ENCODE data around the gene TC2N.
"Not testable (repeated sequence)": the region's sequence is repeated elsewhere in the genome, so short reads cannot be mapped to it uniquely, and the experiment has no call there.

TC2N gene

DNA sequence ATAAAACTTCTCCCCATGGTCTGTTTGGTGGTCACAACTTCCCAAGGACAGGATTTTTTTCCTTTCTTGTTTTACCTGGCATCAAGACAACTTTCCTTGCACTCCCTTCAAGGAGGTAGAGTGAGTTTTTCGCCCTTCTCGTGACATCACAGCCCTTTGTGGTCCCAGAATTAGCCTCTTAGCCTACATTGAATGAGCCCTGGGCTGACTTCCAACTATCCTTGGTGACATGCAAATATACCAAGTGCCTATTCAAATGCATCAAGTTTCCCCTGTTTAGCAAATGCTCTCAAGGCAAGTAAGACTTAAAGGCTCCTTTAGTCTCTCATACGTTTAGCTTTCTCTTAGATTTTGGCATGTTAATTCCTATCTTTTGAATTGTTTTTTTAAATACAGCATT lies 36.6 kb downstream of the TC2N start:
- DNase-seq, result no peak

DNA sequence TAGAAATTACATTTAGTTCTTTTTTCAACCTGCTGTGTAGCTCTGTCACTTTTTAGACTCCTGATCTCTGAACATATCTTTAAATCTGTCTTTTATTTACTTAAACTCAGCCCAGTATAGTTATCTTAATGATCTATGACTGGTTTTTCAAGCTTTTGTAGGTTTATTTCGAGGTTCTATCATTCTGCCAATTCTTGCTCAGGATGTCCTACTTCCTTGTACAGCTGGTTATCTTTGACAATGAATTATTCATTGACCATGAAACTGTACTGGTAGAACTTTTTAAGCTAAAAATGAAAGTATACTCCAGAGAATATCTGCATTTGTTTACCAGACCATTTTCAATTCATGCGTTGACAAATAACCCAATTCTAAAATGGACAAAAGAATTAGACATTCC lies 37.8 kb downstream of the TC2N start:
- no peak for DNase-seq

DNA sequence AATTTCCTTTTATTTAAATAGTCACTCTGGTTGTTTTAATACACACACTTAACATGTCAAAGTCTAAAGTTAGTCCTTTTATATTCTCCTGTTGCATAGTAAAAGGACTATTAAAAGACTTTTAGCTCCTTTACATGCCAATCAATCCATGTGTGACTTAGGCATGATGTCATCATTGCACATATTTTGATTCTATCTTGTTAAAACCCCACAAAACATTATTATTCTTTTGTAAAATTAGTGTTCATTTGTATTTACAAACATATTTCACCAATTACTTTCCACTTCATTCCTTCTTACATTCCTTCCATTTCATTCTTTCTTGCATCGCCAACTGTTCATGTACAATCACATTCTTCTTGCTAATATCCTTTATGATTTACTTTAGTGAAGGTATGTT lies 39.6 kb downstream of the TC2N start:
- DNase-seq, result no peak

DNA sequence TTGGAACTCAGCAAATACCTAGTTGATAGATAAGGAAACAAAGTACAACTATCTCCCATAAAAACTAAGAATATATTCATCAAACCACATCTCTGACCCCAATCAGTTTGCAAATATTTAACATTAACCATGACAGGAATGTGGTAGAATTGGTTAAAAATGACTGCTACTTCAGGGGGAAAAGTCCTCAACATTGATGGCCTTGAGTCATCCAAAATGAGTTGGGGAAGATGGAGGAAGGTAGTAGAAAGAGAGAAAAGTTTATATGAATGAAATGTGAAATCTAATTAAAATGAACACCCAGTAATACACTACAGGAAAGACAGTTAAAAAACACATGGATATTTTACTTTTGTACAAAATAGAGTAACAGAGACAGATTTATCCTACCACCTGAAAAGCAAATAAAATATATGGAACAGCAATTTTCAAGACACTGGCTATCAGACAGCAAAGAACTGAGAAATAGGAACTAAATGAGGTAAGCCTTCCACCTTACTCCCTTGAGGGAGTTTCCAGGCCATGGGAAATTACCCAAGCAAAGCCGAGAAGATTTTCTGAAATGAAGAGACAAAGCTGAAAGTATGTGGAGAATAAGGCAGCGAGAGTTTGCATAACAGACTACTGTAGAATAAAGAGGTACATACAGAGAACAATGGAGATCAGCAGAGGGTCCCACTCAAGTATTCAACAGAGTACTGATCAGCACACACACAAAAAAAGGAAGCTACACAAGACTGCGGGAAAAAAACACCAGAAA lies 49.6 kb downstream of the TC2N start:
- peak; percentile 5 for DNase-seq

DNA sequence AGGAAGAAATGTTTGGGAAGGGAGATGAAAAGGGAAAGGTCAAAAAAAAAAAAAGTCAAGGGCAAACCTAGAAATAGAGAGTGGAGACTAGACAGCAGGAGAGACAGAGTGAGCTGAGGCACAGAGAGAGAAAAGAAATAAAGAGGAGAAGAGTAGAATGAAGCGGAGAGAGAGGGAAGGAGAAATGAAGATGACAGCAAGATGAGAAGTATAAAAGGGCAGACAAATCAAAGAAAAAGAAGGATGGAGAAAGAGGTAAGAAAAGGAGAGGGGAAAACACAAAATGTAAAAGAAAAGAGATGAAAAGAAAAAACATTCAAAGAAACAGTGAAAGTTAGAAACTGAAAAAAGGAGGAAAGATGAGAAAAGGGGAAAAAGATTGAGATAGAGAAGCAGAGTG lies 53.0 kb downstream of the TC2N start:
- DNase-seq, result no peak

DNA sequence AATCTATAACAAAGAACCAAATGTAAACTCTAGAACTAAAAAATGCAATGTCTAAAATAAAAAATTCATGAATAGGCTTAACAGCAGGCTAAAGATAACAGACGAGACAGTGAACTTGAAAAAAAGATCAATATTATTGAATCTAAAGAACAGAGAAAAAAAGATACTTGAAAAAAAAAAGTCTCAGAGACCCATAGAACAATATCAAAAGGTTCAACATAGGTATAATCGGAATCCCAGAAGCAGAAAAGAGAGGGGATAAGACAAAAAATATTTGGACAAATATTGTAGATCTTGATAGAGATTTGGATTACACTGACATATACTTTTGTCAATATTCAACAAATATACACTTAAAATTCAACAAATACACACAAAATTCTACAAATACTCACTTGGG lies 56.6 kb downstream of the TC2N start:
- DNase-seq, result no peak

DNA sequence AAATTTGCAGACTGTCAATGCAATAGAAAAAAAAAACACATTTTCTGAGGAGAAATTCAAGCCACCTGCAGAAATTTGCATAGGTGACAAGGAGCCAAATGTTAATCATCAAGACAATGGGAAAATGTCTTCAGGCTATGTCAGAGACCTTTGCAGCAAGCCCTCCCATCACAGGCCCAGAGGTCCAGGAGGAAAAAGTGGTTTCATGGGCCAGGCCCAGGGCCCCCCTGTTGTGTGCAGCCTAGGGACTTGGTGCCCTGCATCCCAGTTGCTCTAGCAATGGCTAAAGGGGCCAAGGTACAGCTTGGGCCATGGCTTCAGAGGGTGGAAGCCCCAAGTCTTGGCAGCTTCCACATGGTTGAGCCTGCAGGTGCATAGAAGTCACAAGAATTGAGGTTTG lies 60.6 kb downstream of the TC2N start:
- DNase-seq, result no peak

DNA sequence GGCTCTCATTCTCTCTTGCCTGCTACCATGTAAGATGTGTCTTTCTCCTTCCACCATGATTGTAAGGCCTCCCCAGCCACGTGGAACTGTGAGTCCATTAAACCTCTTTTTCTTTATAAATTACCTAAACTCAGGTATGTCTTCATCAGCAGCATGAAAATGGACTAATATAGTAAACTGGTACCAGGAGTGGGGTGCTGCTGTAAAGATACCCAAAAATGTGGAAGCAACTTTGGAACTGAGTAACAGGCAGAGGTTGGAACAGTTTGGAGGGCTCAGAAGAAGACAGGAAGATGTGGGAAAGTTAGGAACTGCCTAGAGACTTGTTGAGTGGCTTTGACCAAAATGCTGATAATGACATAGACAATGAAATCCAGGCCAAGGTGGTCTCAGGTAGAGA lies 61.2 kb downstream of the TC2N start:
- DNase-seq, result not testable (repeated sequence)

DNA sequence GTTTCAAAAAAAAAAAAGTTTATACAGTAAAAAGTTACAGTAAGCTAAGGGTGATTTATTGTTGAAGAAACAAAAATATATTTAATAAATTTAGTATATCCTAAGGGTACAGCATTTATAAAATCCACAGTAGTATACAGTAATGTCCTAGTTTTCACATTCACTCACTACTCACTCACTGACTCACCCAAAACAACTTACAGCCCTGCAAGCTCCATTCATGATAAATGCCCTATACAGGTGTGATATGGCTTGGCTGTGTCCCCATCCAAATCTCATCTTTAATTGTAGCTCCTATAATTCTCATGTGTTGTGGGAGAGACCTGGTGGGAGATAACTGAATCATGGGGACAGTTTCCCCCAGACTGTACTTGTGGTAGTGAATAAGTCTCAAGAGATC lies 61.7 kb downstream of the TC2N start:
- no peak for DNase-seq

DNA sequence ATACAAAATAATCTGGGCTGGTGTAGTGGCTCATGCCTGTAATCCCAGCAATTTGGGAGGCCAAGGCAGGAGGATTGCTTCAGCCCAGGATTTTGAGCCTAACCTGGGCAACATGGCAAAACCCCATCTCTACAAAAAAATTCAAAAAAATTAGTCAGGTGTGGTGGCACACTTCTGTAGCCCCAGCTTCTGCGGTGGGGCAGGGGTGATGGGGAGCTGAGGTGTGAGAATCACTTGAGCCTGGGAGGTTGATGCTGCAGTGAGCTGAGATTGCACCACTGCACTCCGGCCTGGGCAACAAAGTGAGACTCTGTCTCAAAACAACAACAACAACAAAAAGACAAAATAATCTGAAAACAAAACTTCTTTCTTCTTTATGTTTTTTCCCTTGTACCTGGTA lies 66.0 kb downstream of the TC2N start:
- no peak for DNase-seq

DNA sequence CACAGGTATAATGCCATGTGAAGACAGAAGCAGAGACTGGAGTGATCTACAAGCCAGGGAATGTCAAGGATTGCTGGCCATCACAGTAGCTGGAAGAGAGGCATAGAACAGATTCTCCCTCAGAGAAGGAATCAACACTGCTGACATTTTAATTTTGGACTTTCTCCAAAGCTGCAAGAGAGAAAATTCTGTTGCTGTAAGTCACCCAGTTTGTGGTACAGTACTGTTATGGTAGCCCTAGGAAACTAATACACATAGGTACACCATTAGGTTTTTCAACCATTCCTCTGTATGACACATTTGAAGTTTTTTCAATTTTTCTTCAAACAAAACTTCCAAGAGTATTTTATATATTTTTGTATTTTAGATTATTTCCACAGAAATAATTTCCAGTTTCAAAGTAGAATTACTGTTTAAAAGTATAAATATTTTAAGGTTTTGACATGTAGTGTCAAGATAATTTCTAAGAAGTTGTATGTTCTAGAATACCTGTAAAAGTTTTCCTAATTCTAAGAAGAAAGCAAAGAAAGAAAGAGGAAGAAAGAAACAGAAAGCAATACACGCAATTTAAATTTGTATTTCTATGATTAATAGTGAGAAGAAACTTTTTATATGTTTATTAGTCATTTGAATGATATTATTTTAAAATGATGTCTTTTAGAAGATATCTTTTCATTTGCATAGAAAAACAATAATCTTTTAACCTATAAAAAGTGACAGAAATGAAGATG lies 70.6 kb downstream of the TC2N start:
- no peak for DNase-seq

DNA sequence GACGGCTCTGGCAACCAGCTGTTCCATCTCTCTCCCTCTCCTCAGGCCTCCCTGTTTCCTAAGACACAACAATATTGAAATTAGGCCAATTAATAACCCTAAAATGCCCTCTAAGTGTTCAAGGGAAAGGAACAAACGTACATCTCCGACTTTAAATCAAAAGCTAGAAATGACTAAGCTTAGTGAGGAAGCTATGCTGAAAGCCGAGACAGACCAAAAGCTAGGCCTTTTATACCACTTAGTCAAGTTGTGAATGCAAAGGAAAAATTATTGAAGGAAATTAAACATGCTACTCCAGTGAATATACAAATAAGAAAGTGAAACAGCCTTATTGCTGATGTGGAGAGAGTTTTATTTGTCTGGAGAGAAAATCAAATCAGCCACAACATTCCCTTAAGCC lies 73.6 kb downstream of the TC2N start:
- no peak for DNase-seq

DNA sequence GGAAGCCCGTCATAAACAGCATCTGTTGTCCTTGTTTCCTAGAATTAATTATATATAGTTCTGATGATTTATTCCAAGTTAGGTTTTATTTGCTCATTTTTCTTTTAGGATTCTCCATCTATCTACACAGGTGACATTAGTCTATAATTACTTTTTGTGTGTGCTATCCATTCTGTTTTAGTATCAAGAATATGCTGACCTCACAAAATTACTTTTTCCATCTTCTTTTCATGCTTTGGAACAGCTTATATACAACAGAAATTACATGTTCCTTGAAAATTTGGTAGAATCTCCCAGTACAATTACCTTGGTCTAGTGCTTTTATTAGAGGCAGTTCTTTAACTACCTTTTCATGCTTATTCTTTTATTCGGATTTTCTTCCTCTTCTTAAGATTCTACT lies 81.1 kb downstream of the TC2N start:
- no peak for DNase-seq

DNA sequence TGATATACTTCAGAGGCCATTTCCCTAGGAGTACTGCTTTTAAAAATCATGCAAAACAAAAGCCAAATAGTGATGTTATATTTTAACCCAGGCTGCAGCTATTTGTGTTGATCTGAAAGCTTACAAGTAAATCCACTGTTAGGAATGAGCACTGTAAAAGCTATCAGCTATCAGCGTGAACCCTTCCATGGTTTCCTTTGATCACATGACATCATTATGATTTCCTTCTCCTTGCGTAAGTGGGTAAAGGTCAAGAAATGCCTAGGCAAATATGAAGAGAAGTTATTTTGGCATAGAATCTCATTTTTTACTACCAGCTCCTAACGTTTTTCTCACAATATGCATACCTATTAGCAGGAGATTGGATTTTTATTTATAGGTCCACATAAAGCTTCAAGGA lies 86.9 kb downstream of the TC2N start:
- DNase-seq, result peak; percentile 27

DNA sequence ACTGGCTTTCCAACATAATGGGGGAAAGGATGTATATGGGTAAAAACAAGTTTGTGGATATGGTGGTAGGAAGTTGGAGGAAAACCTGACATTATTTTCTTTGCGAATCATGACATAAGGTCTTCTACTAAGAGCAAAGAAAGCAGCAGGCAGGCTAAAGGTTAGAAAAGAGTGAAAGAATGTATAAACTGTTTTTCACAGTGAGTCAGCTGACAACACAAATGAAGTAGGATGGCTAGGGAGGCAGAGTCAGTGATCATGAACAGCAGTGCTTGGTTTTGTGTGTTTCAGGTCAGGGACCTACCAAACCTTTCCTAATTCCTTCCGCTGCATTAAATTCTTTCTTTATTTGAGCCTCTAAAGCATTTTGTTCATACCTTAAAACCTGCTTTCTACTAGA lies 89.1 kb downstream of the TC2N start:
- no peak for DNase-seq

DNA sequence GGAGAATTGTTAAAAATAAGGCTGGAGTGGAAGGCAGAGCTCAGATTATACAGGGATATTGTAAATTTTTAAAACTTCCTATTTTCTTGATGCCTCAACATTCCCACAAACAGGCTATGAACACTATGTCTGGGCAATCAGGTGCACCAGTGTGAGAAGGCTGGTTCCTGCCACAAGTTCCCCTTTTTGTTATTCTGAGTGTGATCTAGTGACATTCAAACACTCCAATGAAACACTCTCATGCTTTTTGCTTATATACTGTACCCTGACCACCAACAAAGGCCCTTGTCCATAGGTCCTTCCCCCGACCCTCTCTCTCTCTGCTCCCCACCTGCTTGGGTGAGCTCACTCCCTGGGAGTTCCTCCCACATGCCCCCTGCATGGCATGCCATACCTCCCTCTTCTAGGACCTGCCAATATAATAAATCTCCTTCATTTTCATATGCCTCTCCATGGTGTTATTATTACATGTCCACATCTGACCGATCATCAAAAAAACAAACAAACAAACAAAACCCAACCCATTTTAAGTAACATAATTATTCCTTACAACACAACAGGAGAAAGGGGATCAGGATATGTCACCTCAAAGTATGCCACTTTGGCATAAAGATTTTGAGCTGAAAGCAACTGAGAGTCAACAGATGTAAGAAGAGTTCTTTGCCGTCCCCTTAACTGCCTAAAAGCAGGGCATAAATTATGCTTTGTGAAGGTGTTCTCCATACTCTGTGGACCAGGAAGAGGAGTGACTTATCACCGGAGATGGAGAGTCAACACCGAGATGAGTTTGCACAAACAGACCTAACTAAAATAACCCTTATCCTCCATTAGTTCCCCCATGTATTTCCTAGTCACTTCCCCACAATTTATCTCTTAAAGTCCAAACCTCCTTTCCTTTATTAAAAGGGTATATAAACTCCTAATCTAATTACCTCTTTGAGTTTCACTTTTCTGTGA lies 92.9 kb downstream of the TC2N start:
- DNase-seq, result peak; percentile 18

DNA sequence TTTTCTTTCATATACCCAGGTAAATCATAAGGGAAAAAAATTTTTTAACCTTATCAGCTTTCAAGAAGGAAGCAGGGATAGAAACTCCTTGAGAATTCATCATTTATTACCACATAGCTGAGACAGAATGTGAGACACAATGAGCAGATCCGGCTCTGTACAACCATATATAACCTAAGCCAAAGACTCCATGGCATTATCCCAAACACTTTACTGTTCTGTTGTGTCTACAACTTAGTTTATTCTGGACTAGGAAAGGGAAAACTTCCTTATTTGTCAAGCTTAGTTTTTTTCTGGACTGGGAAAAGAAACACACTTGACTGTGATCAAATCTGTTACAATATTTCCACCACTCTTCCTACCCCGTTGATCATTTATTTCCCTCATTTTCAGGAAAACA lies 97.2 kb downstream of the TC2N start:
- no peak for DNase-seq

DNA sequence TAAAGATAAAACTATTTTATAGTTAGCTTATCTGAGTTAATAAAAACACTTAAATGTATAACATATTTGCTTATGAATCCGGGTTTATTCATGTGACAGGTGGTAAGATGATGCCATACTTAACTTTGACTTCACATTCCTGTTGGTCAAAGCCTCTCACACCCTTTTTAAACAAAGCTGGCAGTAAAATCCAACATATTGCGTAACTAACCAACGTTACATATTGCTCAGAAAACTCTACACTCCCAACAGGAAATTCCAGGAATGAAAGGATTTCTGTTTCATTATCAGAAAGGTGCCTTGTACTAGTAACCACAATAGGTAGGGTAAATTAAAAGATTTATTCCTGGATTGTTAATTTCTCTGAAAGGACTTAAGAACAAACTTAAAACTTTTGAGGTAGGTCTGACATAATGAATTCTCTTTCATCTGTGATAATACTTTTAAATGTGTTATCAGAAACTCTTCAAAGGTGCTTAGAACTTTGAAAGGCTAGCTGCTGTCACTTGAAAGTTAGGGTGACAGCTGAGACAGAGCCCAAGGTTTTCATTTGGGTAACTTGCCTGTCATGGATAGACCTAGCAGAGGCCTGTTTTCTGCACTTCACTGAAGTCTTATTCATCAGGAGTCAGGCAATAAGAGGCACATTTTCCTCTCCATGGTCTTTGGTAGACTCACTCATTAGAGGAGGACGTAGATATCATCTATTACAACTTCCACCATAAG lies 111.6 kb downstream of the TC2N start:
- no peak for DNase-seq

DNA sequence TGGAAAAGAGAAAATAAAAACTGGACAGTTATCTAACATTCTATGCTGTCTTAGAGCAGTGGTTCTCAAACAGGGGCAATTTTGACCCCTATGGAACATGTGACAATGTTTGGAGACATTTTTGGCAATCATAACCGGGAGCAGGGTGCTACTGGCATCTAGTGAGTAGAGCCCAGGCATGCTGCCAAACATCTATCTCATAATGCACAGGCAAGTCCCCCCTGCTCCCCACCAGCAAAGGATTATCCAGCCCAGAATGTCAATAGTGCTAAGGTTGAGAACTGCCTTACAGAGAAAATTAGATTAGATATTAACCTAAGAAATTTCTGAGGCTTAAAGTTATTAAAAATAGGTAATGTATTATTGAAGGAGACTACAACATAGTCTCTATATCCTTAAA lies 112.5 kb downstream of the TC2N start:
- DNase-seq, result no peak

DNA sequence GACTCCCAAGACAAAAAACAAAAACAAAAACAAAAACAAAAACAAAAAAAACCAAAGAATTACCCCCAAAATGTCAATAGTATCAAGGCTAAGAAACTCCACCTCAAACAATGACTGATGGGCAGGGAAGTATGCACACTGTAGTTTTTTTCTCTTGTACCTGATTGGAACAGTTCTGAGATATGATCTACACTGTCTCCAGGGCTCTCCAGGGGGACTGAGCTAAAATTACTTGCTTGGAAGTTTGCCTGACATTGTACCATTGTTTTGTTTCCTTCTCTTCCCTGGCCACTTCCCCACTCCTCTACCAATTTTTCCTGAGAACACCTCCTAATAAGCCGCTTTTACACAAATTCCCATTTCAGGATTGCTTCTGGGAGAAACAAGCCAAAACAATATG lies 113.2 kb downstream of the TC2N start:
- no peak for DNase-seq

DNA sequence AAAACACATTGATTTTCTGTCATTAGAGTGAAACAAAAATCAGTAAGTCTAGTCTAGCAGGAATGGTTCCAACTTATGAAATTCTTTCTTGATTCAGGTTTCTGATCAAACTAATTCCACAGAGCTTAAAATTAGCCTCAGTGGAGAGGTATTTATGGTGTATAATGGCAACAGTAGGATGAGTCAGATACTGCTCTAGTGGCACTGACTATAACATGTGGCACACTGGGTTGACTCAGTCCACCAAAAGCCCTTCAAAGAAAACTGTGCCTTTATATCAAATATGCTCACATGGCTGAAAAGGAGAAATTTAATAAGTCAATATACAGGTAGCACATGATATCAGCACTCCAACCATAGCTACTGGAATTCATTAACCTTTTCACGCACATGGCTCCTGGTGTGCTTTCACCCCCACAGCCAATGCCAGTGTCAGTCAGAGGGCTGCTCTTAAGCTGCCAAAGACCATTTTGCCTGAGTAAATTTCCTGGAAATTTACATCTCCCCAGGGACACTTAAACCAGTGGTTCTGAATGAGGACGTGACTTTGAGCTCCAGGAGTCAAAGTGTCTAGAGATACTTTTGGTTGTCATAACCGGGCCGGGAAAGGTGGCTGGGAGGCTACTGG lies 113.7 kb downstream of the TC2N start:
- no peak for DNase-seq

DNA sequence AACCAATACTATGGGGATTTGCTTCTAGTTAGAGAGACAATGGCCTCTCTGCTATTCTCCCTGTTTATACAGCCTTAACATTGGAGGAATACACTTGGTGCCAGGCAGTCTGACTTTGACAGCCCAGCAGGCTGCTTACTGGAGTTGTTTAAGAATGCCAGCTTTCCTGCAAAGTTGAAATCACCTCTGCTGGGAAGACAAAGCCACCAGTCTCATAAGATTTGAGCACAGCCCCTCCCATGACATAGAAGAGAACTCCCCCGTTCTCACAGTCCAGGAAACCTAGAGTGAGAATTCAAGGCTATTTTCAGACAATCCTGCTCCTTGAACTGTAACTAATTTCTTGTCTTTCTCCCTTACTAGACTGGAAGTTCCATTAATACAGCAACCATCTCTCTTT lies 114.4 kb downstream of the TC2N start:
- no peak for DNase-seq

Measured in inflammatory macrophage treated with lipopolysaccharide for 4 hours (primary cell).